Measurements from ENCODE around the gene PRKAB1.
"Not testable (repeated sequence)": the region's sequence is repeated elsewhere in the genome, so short reads cannot be mapped to it uniquely, and the experiment has no call there.

The PRKAB1 gene

DNA sequence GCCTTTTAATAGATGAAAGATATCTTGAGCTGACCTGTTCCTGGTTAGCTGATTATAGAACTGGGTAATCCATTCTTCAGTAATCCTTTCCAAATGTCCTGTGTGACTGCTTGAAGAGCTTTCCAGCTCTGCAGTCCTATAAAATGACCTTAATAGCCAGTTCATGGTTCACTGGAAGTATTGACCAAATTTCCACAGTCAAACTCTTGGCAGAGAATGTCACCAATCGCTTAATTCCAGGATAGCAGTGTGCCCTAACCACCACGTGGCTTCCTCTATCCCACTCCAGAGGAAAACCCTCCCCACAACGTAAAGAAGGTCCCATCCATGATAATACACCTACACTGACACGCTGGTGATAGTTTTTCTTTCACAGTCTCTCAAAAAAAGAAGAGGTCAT is 17.4 kb downstream of the PRKAB1 start:
- DNase-seq, result no peak

DNA sequence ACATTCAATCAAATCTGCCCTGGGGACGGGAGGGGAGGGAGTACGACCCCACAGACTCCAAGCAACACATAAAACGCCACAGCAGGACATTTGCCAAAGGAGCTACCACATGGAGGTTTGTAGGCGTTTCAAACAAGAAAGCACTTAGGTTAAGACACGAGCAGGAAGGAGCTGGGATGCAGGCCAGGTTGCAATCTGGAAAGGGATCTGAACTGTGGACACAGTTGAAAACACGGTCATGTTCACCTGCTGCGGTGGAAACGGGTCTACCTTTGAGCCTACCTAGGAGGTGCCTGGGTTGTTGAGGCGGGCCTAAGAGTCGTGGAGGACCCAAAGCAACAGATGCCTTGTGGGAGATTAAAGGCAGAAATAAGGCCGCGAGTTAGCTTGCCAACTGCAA is 18.4 kb downstream of the PRKAB1 start:
- DNase-seq, result no peak

DNA sequence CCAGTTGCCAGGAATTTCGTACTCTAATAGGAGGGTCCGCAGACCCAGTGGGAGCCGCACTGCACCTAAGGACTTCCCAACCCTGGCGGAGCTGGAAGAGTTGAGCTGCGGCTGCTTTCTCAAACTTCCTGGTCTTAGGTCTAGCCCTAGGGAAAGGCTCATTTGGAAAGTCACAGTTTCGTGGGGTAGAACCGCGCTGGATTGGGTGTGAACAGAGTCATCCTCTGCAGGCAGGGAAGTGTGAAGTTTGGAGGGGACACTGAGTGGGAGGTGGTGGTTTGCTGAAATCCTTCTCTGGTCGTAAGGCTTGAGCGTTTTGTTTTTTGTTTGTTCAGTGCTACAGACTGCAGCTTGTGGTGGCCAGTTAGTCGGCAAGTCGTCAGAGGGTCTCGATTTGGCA is 18.8 kb downstream of the PRKAB1 start:
- no peak for DNase-seq

DNA sequence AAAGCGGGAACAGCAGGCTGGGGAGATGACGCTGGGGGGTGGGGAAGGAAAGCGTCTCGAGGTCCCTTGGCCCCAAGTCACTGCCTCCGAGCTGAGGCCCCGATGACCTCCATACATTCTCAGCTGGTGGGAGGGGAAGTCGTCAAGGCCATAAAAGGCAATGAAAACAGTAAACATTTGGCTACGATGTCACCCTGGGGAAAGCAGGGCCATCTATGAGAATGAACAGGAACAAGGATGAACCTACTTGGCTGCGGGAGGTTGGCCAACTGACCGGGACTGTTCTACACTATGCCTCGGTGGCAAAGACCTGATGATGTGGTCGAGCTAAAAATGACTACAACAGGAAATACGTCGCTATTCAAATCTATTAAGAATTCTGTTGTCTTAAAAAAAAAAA is 19.5 kb downstream of the PRKAB1 start:
- DNase-seq, result no peak

DNA sequence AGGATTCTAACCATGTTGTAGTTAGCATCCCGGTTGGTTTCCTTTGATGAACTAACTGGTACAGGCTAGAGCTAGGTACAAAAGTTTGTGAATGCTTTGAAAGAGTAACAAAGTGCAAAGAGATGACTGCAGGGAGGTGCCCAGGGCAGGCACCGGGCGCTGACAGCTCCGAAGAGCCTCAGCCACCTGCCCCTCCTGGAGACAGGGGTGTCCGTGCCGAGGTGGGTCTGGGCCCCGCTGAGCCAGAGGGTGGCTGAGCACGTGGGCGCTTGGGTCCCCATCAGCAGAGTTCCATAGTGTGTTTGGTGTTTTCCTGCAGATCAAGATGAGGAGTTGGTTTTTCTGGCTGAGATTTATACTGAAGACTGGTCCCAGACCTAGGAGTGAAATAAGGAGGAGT is 19.9 kb downstream of the PRKAB1 start:
- DNase-seq, result no peak

DNA sequence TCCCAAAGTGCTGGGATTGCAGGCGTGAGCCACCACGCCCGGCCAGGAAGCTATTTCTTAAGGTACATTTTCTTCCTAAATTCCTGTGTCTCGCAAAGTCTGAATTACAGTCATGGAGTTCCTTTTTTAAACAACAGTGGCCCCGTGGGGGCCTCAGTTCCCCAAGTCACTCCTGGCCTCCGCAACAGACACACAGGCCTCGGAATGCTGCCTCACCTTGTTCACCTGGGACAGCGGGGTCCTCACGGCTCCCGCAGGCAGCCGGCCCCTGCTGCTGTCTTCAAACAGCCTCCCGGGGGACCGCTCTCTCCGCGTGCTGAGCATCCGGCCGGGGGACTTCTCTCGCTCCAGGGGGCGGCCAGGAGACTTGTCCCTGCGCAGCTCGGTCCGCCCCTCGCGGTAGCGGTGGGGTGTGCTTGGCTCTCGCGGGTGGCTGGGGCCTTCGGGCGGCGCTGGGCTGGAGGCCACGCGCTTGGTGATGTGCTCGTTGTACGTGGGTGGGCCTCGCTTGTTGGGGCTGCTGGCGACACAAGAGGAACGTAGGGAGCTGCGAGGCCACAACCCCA is 22.1 kb downstream of the PRKAB1 start:
- no peak for DNase-seq

DNA sequence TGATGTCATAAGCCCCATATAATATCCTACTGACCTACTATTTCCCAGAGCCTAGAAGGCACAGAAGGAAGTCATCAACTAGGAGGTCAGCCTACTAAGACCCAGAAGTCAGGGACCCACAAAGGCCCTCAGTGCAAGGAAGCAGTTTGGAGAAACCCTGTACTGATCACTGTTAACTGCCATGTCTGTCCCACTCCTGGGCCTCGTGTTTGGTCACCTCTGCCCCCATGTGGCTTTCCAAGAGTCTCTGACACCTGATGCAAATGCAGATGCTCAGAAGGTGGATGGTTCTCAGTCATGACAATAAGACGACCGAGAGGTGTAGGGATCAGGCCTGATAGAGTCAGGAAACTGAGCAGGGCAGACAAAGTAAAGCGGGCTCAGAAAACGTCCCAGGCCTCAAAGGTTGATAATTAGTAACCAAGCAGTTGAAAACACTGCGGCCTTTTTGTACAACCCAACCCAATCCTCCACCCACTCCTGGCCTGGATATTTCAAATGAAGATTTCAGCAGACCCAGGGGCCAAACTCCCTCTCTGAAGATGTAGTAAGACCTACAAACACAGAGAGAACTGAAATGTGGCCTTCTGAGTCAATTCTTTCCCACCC is 23.4 kb downstream of the PRKAB1 start:
- DNase-seq, result no peak

DNA sequence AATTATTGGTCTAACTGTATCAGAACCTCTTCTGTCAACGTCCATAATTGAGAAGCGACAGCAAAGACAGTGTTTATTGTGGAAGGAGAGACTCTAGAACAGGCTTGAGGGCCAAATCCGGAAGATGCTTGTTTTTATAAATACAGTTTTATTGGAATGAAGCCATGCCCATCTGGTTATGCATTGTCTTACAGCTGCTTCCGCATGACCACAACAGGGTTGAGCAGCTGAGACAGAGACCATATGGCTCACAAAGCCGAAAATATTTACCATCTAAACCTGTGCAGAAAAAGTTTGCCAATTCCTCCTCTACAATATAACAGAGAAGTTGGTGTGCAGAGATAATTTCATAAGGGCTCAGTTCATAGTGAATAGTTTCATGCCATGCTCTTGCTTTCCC is 24.5 kb downstream of the PRKAB1 start:
- DNase-seq, result no peak

DNA sequence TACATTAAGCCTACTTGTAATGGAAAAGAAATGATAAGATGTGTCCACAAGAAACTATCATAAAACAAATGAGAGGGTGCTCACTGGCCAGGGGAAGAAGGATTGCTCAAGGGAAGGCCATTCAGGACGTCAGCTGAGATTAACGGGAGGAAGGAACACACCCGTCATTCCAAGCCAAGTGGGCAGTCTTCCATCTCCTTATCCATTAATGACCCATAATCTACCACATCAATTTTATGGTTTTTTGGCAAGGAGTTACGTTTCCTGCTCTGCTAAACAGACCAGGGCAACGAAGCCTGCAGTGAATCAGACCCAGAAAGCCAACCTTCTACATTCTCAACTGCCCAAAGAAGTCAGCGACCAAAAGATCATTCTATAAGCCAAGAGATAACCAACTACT is 25.1 kb downstream of the PRKAB1 start:
- DNase-seq, result no peak

DNA sequence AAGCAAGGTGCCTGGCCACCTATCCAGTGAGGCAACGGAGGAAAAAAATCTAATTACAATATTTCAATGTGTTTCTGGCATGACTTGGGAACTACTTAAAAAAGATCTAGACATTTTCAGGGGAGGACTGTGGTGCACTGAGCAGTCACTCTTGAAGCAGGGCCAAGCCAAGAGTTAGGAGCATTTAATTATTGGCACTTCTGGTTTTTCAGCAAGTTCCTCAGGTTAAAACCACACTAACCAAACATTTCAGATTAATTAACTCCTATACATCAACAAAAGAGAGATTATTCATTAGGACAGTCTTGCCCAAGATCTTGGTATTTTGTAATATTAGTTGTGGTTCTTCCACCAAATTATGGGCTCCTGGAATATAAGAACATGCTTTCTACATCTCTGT is 25.6 kb downstream of the PRKAB1 start:
- DNase-seq, result no peak

DNA sequence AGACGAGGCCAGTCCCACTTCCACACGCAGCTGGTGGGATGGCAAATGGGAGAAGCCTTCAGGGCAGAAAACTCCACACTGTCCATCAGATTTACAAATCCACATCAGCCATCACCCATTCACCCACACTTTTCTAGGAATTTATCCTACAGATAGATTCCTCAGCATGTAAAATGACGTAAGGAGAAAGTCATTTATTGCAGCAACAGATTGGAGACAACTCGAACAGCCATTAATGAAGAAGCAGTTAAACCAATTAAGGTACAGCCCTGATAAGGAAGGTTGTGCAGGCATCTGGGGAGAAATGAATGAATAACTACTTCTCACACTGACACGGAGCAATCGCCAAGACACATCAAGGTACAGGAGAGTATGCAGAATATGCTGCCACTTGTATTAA is 26.2 kb downstream of the PRKAB1 start:
- no peak for DNase-seq

DNA sequence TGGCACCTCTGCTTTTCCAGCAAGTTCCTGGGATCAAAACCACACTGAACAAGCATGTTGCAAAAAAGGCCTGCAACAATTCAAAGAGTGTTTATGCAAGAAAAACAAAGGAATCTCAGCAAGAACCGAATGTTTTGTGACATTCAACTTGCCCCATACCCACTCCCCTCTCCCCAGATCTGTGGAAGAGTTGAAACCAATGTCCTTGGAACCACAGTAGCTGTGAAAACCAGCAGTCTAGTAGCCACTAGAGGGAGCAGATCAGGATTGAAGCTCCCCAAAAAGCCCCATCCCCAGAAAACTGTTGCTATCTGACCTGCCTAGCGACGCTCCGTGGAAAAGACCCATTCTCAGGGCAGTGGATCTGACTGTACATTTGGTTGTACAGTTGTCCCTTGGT is 27.1 kb downstream of the PRKAB1 start:
- no peak for DNase-seq

DNA sequence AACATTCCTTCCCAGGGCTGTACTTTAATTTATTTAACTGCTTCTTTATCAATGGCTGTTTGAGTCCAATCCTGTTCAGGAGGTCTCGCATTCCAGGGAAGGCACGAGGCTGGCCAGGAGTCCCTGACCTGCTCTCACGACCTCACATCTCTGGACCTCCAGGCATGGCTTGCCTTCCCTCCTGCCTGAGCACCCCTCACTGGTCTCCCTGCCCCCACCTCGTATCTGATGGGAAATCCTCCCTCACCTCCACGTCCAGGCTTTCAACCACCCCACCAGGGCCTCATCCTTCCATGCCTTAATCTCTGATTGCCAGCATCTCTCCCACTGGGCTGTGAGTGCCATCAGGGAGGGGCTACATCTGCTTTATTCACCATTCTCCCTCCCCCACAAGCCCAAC is 29.0 kb downstream of the PRKAB1 start:
- DNase-seq, result no peak

DNA sequence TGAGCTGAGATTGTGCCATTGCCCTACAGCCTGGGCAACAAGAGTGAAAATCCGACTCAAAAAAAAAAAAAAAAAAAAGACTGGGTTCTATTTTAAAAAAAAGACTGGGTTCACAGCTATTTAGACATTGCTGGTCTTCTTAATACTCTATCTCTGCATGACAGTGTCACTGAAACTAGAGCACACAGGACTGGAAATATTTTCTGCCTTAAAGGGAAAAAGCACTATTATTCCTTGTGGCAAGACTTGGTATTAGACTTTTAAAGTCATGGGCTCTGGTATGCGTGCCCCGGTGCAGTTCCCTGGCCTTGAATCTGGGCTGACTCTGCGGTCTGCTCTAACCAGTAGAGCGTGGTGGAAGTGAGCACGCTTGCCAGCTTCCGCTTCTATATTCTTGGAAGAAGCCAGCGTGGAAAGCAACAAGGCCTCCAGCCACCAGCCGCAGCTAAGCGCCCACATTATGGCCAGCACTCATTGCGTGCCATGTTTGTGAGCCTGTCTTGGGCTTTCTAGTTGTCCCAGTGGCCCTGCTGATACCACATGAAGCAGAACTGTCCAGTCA is 31.3 kb downstream of the PRKAB1 start:
- no peak for DNase-seq

DNA sequence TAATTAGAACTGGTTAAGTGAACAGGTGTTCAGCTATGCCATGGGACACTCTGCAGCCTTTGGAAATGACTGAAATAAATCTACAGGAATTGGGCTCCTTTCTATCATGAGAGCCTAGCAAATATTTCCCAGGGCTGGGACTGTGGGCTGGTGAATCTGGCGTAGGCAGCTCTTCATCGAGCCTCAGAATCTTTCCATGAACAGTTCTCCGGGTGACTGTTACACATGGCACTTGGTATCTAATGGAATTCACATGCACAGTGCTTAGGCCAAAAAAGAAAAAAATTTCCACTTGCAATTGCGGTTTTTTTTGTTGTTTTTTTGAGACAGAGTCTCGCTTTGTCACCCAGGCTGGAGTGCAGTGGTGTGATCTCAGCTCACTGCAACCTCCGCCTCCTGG is 32.1 kb downstream of the PRKAB1 start:
- DNase-seq, result no peak

DNA sequence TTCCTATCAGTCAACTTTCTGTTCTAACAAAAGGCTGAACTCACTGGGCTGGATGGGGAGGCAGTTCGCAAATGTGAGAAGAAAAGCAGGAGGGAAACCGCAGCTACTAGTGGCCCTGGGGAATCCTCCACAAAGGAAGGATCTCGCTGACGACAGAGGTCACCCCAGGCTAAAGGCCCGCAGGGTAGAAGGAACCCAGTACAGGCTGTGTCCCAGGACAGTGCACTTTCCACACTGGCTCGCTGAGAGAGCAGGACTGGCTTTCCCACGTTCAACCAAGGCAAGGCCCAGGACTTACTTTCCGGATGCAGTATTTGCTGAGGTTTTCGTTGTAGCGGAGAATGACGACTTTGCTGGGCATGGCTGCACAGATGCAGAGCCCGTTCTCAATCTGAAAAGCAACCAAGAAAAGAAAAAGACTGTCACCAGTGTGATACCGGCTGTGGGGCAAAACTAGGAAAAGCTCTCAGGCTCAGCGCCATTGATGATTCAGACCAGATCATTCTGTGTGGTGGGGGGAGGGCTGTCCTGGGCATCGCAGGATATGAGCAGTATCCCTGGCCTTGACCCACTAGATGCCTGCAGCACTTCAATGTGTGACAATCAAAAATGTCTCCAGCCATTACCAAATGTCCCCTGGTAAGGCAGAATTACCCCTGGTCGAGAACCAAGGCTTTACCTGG is 36.3 kb downstream of the PRKAB1 start:
- DNase-seq, result no peak

DNA sequence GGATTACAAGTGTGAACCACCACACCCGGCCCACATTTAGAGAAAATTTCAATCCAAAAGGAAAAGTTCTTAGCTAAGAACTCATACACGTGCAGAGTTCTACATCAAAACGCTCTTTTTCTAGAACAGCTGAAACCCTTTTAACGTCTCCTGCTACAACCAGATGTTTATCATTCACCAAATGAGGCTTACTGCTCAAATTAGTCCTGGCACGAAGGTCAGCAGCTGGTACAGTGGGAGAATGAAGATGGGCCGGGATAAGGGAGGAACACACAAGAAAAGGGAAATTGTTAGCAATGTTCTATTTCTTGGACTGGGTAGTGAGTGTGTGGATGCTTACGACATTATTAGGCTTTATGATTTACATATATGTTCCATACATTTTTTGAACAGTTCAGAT is 37.2 kb downstream of the PRKAB1 start:
- no peak for DNase-seq

DNA sequence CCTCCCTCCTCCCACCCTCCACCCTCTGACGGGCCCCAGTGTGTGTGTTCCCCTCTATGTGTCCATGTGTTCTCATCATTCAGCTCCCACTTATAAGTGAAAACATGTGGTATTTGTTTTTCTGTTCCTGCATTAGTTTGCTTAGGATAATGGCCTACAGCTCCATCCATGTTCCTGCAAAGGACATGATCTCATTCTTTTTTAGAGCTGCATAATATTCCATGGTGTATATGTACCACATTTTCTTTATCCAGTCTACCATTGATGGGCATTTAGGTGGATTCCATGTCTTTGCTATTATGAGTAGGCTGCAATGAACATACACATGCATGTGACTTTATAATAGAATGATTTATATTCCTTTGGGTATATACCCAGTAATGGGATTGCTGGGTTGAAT is 38.5 kb downstream of the PRKAB1 start:
- not testable (repeated sequence) for DNase-seq

DNA sequence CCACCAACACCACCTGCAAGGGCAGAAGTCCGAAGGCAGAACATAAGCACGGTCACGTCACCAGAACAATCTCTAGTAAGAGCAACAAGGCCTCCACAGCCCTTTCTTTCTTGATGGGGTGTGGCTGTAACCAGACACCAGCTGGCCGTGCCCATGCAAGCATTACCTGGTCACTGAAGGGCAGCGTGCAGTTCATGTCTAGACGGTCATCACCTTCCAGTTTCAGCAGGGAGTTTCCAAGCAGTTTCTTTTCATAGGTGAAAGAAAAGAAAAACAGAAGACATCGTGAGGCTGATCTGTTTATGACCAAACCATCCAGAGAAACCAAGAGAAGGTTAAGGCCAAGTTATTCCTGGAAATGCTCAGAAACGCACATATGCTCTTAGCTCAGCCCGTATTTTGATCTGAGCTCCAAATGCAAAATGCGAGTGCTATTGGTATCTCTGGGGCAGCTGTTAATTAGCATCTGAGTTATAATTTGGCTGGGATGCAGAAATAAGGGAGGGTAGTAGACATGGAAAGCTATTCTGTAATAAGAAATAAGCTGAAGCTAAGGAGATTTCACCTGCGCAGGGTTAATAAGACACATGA is 42.5 kb downstream of the PRKAB1 start:
- DNase-seq, result no peak

DNA sequence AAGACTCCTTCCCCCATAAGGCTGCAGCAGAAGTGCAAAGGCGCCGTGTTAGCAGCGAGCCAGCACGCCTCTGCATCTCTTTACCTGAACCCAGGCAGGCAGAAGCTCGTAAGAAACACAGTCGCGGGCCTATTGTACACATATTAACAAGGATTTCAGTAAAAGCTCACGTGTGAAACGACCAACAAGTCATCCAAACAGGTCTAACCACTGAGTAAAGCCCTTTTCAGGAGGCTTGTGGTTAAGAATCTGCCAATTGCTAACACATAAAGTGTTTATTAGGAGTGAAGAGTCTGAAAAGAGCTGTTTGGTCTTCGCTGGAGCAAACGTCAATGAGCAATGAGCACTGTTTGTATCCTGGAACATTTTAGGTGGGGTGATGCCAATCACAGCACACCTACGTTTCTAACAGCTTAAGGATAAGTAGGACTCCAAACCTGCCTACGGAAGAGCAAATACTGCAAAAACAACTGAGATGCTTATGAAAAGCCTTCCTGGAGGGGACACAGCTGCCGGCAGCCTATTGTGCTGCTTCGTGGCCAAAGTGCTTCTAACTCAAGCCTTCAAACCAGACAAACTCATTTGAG is 43.1 kb downstream of the PRKAB1 start:
- no peak for DNase-seq

DNA sequence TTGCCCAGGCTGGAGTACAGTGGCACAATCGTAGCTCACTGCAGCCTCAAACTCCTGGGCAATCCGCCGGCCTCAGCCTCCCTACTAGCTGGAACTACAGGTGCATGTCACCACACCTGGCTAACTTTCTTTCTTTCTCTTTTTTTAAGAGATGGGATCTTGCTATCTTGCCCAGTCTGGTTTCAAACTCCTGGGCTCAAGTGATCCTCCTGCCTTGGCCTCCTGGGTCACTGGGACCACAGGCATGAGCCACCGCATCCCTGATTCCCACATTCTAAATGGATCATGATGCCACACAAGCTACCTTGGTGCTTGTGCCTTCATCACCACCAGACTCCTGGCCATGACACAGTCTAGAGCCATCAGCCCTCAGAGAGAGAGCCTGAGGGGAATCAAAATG is 43.8 kb downstream of the PRKAB1 start:
- no peak for DNase-seq

DNA sequence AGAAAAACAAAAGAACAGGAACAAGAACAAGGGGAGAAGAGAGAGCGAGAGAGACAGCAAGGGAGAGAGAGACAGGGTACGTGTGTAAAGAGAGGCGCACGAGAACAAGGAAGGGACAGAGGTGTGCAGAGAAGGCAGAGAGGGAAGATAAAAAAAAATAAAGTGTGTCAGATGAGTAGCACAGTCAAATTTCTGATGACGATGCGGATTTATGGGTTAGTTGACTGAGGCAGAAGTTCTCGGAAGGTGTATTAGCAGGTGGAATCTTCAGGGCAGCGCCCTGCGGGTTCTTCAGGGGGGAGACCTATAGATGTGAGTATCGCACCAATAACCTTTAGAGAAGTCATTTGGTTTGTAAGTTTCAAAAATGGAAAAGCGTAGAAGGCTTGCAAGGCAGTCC is 44.8 kb downstream of the PRKAB1 start:
- no peak for DNase-seq

DNA sequence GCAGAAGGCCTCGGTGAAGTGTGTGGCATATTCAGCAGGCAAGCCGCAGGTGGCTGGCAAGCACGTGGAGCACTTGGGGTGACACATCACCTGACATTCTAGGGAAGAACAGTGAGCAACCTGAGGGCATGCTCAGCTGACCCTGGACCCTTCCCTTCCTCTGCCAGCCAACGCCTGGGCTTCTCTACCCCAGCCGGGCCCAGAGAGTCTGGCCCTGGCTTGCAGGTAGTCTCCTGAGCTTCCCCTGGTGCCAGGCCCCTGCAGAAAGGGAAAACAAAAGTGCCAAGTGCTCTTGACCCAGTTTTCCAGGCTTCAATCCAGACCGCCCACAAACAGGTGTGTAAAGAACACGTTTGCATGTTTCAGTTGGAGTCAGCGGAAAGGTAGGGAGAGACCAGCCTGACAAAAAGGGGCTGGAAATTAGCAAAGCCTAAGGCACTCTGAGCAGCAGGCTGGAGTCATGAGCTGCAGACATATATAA is 45.7 kb downstream of the PRKAB1 start:
- no peak for DNase-seq
